LHCN-M2 (cell line): ENCODE measurements around the gene EXOC3. TPM values are rescaled to one million over a fixed set of nuclear protein-coding genes. Genes with fewer than 3 reads are reported as not detected.
"Not testable (repeated sequence)": the region's sequence is repeated elsewhere in the genome, so short reads cannot be mapped to it uniquely, and the experiment has no call there.

ENCODE experiments used
- DNase-seq: peaks from one replicate; pipeline ENCODE4 v3.0.0-alpha.2; 2012; ENCODE audit warnings: low read depth
- polyA plus RNA-seq: library from polyadenylated mRNA; unstranded; fragments of >200 nt; gene quantifications from one replicate; pipeline ENCODE4 v1.2.1, GENCODE V29; 2012; ENCODE audit warnings: missing spikeins
- total RNA-seq: library from RNA; depleted of rRNA; stranded (reverse); fragments of >200 nt; gene quantifications from 2 replicates; pipeline ENCODE4 v1.2.3, GENCODE V29; 2014; rRNA removed

Gene EXOC3
- 29.2 and 30.6 TPM in 2 replicates for total RNA-seq
- 40.6 TPM for polyA plus RNA-seq

DNA sequence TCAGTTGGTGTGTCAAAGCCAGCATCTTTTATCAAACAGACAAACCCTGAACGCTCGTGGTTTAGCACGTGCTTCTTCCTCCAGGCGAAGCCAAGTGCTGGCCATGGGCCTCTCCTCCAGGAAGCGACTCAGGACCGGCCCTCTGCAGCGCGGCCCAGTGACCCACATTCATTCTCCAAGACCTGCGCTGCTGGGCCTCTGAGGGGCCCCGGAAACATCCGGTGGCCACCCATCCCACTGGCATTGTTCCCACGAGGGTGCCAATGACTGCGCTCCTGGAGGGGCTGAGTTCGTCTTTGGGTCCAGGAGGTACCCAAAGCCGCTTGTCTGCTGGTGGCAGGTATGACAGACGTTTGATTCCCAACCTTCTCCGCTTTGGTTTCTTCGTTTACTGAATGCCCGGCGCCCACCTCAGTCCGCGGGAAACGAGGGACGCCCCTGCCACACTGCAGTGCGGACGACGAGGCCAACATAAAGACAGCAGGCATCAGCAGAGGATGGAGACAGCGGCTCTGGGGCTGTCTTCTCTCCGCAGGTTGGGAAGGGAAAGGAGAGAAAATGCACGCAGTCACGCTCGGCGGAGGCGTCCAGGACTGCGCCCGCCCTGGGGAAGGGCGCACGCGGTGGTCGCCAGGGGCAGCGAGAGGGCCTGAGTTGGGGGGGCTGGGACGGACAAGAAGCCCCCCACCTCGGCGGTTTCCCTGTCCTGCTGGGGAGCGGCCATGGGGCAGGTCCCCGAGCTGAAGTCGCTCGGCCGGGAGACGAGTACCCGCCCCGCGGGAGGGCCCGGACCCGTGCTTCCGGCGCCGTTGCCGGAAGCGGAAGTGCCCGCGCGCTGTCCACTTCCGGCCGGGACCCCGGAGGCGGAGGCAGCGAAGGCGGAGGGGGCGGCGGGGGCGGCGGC, at the start of gene EXOC3:
Gene EXOC3, plus strand, starts transcription at position 842 of the 904 bp plus-strand sequence. CDS start 3,030 bp downstream, outside the sequence.
- DNase-seq, result peak; percentile 59

GRCh38 chr5:393846-394275, 49.1 kb upstream of the EXOC3 start:
- DNase-seq, result no peak

- no peak for DNase-seq
Observed at GRCh38 chr5:394671-395155, 48.3 kb upstream of the EXOC3 start.

- peak; percentile 99 for DNase-seq
Observed at GRCh38 chr5:395156-395920, 47.6 kb upstream of the EXOC3 start.

GRCh38 chr5:395921-396530, 47.0 kb upstream of the EXOC3 start:
- DNase-seq, result no peak

- no peak for DNase-seq
Observed at GRCh38 chr5:396531-396961, 46.4 kb upstream of the EXOC3 start.

DNA sequence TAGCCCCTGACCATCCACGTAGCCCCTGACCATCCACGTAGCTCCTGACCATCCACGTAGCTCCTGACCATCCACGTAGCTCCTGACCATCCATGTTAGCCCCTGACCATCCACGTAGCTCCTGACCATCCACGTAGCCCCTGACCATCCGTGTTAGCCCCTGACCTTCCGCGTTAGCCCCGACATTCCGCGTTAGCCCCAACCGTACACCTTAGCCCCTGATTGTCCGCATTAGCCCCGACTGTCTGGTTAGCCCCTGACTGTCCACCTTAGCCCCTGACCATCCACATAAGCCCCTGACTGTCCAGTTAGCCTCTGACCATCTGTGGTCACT, 44.9 kb upstream of the EXOC3 start:
- DNase-seq, result not testable (repeated sequence)

DNA sequence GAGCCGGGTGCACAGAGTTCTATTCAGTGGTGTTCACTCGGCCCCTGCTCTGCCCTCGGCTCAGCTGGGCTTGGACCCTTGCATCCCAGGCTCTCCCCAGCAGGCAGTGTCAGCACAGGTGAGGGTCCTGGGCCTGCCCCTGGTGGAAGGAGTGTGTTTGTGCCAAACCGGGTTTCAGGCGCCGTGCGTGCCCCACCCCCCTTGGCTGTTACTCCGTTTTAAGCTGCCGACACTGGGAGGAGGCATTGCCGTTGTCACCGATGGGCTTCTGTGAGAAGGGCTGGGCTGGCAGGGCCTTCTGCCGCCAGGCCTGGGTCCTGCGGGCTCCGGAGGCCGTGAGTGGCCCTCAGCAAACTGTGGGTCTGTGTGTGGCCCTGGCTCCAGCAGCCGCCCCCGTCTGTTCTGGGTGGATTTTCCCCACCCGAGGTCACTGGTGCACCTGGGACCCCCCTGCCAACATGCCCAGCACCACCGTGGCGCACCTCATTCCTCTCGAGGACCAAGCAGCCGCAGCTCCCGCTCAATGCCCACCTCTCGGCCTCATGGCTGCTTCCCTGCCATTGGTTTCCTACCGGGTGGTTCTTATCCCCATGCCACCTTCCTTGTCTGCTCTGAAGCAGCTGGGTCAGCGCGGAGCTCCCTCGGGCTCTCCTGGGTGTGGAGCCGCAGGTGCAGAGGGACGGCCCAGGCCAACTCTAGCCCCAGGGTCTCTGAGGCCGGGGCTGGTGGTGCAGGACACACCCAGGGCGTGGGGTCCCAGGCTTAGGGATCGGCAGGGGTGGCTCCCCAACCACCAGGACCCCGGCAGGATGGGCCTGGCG, 44.3 kb upstream of the EXOC3 start:
- DNase-seq, result no peak

DNA sequence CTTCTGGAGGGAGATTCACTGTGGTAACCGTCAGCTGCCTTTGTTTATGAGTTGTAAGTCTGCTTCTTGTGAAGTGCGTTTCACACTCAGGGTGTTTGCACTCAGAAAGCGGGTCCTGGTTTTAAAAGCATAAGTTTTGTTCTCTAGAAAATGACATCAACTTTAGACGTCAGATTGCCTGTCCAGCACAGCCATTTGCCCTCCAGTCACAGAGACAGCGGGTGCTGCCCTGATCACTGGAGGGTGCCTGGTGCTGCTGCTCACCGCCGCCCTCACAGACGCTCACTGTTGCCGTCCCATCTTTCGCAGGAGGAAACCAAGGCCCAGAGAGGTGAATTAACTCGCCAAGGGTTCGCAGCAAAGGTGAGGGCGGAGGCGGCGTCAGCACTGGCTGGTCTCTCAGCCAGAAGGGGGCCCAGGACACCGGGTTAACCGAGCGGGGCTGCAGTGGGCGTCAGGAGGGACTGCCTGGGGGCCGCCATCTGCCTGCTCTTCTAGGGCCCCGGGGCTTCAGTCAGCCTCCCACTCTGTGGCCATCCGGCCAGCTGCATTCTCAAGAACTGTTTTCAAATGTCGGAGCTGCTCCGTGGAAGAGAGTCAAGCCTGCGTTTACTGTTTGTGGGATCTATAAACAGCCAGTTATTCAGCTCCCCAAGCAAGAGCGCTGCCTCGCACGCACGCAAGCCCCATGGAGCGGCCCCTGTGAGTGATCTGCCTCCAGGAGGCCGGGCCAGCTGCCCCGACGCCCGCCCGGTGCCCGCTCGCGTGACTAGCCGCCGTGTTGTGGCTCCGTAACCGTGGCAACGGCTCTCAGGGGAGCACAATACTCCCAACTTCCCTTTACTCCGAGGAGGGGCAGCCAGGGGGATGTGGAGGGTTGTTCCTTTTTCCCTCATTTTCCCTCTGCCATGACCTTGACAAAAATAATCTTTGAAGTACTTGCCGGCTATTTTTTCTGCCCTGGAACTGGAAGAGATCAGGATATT, 43.4 kb upstream of the EXOC3 start:
- peak; percentile 99 for DNase-seq

- peak; percentile 57 for DNase-seq
Observed at GRCh38 chr5:400282-401145, 42.5 kb upstream of the EXOC3 start.

GRCh38 chr5:401146-402034, 41.6 kb upstream of the EXOC3 start:
- no peak for DNase-seq

DNA sequence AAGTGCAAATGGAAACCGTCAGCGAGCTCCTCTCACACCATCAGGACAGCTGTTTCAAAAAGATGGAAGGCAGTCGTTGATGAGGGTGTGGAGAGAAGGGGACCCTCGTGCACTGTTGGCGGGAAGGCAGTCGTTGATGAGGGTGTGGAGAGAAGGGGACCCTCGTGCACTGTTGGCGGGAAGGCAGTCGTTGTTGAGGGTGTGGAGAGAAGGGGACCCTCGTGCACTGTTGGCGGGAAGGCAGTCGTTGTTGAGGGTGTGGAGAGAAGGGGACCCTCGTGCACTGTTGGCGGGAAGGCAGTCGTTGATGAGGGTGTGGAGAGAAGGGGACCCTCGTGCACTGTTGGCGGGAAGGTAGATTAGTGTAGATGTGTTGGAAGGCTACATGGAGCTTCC, 40.8 kb upstream of the EXOC3 start:
- DNase-seq, result not testable (repeated sequence)

DNA sequence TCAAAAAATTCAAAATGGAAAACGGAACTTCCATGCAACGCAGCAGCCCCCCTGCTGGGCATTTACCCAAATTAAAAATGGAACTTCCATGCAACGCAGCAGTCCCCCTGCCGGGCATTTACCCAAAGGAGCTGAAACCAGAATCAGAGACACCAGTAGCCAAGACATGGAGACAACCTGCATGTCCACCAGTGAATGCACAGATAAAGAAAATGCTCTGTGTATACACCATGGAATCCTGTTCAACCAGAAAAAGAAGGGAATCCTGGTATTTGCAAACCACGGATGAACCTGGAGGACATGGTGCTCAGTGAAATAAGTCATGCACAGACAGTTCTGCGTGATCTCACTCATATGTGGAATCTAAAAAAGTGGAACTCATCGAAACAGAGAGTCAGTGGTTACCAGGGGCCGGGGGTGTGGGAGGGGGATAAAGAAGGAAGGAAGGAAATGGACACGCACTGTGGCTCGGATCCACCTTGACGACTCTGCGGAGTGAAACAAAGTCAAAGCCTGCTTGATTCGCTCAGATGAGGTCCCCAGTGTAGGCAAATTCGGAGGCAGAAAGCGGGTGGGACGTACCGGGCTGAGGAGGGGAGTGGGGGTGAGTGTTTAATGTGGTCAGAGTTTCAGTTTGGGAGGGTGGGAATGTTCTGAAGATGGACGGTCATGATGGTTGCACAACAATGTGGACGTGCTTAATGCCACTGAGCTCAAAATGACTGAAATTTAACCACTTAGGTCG, 40.2 kb upstream of the EXOC3 start:
- DNase-seq, result no peak

- no peak for DNase-seq
Observed at GRCh38 chr5:403995-404394, 39.0 kb upstream of the EXOC3 start.

- DNase-seq, result no peak
Observed at GRCh38 chr5:404666-405241, 38.2 kb upstream of the EXOC3 start.

GRCh38 chr5:405421-405820, 37.6 kb upstream of the EXOC3 start:
- DNase-seq, result no peak

- DNase-seq, result no peak
Observed at GRCh38 chr5:406041-406440, 36.9 kb upstream of the EXOC3 start.
